ENCODE results near the gene NSMCE4A.

- TF ChIP-seq CTCF (IDR thresholded peaks at IDR 0.05; ENCODE audit: low read length) (no peak), EZH2 (optimal IDR thresholded peaks at IDR 0.05; ENCODE audit: low read depth, low read length) (no peak)
These were observed 27.4 kb downstream of the NSMCE4A start for GRCh38 chr10:121947343-121948330.
